ENCODE measurements around the gene FAM219B. TPM values are rescaled to one million over a fixed set of nuclear protein-coding genes. Genes with fewer than 3 reads are reported as not detected.

FAM219B gene
- total RNA-seq, 4 donors from 2014 or later, result 62.8 to 428 (median 68.7) TPM

DNA sequence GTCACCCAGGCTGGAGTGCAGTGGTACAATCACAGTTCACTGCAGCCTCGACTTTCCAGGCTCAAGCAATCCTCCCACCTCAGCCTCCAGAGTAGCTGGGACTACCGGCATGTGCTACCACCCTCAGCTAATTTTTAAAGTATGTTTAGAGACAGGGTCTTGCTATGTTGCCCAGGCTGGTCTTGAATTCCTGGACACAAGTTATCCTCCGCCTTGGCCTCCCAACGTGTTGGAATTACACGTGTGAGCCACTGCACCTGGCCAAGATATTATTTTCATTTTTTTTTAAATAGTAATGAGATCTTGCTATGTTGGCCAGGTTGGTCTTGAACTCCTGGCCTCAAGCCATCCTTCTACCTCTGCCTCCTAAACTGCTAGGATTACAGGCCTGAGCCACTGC lies 21.2 kb downstream of the FAM219B start:
- peaks cover 0 to 29% (median 7%) of the 10 kb centered on the region in 4 donors for H3K4me1 ChIP-seq
- no peak for TF ChIP-seq POLR2A (IDR thresholded peaks at IDR 0.05)
- no peak for TF ChIP-seq POLR2AphosphoS5 (IDR thresholded peaks at IDR 0.05)
- H3K27ac ChIP-seq, result no peak overlapping the region
- H3K9me3 ChIP-seq, result no peaks in the 10 kb centered on the region
- WGBS, 2 donors (ENCODE audit: low coverage in 1 of 2), result 87 to 92% methylated on average over 3 to 5 of the region's 5 CpGs
- no peaks in the 10 kb centered on the region for H3K27me3 ChIP-seq
- H3K36me3 ChIP-seq, result no peaks in the 10 kb centered on the region
- intact Hi-C loops (cut with DNase I; ENCODE audit: low total_unique reads), result no loop called here
- no peak overlapping the region for H3K4me3 ChIP-seq
- in situ Hi-C loops (cut with MboI; ENCODE audit: low pct_ligation_motif_present in 1 of 4, low pct_unique_long_range_greater_than_20kb in 1 of 4, low sequenced_read_pairs in 3 of 4), result no loop called here
- DNase-seq, result no peak

DNA sequence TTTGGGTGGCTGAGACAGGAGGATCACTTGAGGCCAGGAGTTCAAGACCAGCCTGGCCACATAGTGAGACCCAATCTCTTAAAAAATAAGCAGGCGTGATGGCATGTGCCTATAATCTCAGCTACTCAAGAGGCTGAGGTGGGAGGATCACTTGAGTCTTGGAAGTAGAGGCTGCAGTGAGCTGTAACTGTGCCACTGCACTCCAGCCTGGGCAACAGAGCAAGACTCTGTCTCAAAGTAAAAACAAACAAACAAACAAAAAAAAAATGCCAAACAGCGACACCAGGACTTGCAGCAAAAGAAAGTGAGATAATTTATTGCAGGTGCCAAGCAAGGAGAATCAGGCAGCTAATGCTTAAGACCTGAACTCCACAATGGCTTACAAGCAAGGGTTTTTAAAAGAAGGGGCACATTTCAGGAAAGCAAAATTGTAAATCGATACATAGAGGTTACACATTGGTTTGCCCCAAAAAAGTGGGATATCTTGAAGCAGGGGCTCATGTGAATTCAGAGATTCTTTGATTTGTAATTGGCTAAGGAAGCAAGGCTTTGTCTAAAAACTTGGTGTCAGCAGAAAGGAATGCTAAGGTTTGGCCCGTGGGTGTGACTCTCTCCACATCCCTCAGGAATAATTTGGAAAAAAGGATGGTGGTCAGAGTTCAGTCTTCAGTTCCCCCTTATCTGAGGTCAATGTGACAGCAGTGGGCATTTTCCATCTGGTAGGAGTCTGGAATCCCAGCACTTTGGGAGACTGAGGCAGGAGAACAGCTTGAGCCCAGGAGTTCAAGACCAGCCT lies 22.0 kb downstream of the FAM219B start:
- intact Hi-C loops (cut with DNase I; ENCODE audit: low total_unique reads) (no loop called here), in situ Hi-C loops (cut with MboI; ENCODE audit: low pct_ligation_motif_present in 1 of 4, low pct_unique_long_range_greater_than_20kb in 1 of 4, low sequenced_read_pairs in 3 of 4) (no loop called here)
- Histone ChIP-seq H3K4me1 (peaks cover 0 to 26% (median 4%) of the 10 kb centered on the region in 4 donors), H3K36me3 (no peaks in the 10 kb centered on the region), H3K4me3 (no peak overlapping the region), H3K27me3 (no peaks in the 10 kb centered on the region), H3K27ac (no peak overlapping the region), H3K9me3 (no peaks in the 10 kb centered on the region)
- no peak for TF ChIP-seq EP300 (IDR thresholded peaks at IDR 0.05; ENCODE audit: low read depth)
- no peak for TF ChIP-seq POLR2AphosphoS5 (IDR thresholded peaks at IDR 0.05)
- TF ChIP-seq POLR2A (IDR thresholded peaks at IDR 0.05), result no peak
- TF ChIP-seq, protein P1, sequence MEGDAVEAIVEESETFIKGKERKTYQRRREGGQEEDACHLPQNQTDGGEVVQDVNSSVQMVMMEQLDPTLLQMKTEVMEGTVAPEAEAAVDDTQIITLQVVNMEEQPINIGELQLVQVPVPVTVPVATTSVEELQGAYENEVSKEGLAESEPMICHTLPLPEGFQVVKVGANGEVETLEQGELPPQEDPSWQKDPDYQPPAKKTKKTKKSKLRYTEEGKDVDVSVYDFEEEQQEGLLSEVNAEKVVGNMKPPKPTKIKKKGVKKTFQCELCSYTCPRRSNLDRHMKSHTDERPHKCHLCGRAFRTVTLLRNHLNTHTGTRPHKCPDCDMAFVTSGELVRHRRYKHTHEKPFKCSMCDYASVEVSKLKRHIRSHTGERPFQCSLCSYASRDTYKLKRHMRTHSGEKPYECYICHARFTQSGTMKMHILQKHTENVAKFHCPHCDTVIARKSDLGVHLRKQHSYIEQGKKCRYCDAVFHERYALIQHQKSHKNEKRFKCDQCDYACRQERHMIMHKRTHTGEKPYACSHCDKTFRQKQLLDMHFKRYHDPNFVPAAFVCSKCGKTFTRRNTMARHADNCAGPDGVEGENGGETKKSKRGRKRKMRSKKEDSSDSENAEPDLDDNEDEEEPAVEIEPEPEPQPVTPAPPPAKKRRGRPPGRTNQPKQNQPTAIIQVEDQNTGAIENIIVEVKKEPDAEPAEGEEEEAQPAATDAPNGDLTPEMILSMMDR (IDR thresholded peaks at IDR 0.05), result no peak
- 79 to 89% methylated on average over 4 of the region's 4 CpGs for WGBS, 2 donors (ENCODE audit: low coverage in 1 of 2)
- no peak for DNase-seq

DNA sequence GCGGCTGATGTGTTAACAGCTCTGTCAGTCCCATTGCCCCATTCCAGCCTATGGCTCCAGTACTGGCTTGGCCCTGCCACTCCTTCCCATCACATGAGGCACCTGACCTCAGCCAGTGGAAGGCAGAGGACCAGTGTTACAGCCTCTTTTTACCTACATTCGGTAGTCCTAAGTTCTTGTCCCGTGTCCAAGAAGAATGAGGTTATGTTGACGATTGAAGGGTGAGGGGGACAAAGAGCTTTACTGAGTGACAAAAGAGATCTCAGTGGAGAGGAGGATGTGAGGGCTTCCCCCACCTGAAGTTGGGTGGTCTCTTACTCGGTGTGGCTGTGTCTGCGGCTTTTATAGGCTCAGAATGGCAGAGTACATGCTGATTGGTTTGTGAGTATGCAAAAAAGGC lies 24.1 kb downstream of the FAM219B start:
- TF ChIP-seq, protein P1 (IDR thresholded peaks at IDR 0.05), result no peak
- TF ChIP-seq POLR2AphosphoS5 (IDR thresholded peaks at IDR 0.05) (no peak), POLR2A (IDR thresholded peaks at IDR 0.05) (no peak), EP300 (IDR thresholded peaks at IDR 0.05; ENCODE audit: low read depth) (no peak)
- WGBS, 2 donors (ENCODE audit: low coverage in 1 of 2), result 96 to 97% methylated on average over 6 of the region's 6 CpGs
- in situ Hi-C loops (cut with MboI; ENCODE audit: low pct_ligation_motif_present in 1 of 4, low pct_unique_long_range_greater_than_20kb in 1 of 4, low sequenced_read_pairs in 3 of 4), result no loop called here
- H3K27me3 ChIP-seq, result no peaks in the 10 kb centered on the region
- H3K27ac ChIP-seq, result no peak overlapping the region
- peaks cover 0 to 16% (median 0%) of the 10 kb centered on the region in 4 donors for H3K4me1 ChIP-seq
- intact Hi-C loops (cut with DNase I; ENCODE audit: low total_unique reads), result no loop called here
- no peaks in the 10 kb centered on the region for H3K36me3 ChIP-seq
- H3K9me3 ChIP-seq, result no peaks in the 10 kb centered on the region
- H3K4me3 ChIP-seq, result no peak overlapping the region
- no peak for DNase-seq

DNA sequence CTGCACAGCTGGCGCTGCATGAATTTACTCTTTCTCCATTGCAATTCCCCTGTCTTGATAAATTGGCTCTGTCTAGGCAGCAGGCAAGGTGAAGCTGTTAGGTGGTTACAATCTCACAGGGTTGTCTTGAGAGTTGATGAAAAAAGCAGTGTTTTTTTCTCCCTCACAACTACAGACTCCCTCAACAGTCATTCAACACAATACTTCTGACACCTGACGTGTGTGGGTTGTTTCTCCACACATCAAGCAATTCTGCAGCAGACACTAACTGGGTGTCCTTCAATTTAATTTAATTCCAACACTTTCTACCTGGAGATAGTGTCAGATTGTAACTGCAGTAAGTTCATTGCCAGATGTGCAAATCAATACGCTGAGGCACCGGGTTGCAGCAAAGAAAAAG lies 28.4 kb downstream of the FAM219B start:
- peaks cover 0 to 6% (median 3%) of the 10 kb centered on the region in 4 donors for H3K4me1 ChIP-seq
- H3K9me3 ChIP-seq, result no peaks in the 10 kb centered on the region
- H3K4me3 ChIP-seq, result no peak overlapping the region
- no peak for DNase-seq
- WGBS, 2 donors (ENCODE audit: low coverage in 1 of 2), result 71 to 74% methylated on average over 4 of the region's 4 CpGs
- in situ Hi-C loops (cut with MboI; ENCODE audit: low pct_ligation_motif_present in 1 of 4, low pct_unique_long_range_greater_than_20kb in 1 of 4, low sequenced_read_pairs in 3 of 4), result no loop called here
- H3K36me3 ChIP-seq, result no peaks in the 10 kb centered on the region
- no peaks in the 10 kb centered on the region for H3K27me3 ChIP-seq
- H3K27ac ChIP-seq, result no peak overlapping the region
- intact Hi-C loops (cut with DNase I; ENCODE audit: low total_unique reads), result no loop called here
- TF ChIP-seq, protein P1 (IDR thresholded peaks at IDR 0.05), result no peak
- TF ChIP-seq POLR2AphosphoS5 (IDR thresholded peaks at IDR 0.05), result no peak
- no peak for TF ChIP-seq POLR2A (IDR thresholded peaks at IDR 0.05)
- TF ChIP-seq EP300 (IDR thresholded peaks at IDR 0.05; ENCODE audit: low read depth), result no peak
